OCI-LY3 (cell line): ENCODE data around the gene WDR76.
"Not testable (repeated sequence)": the region's sequence is repeated elsewhere in the genome, so short reads cannot be mapped to it uniquely, and the experiment has no call there.

Experiments
- H2AFZ ChIP-seq: fragments of 200-600, 300-600 bp; shearing (Covaris generic); 2 replicates; pipeline ENCODE4 v1.6.0; 2014; ENCODE audit warnings: antibody characterized with exemption, low read depth, low read length
- H3K27ac ChIP-seq: fragments of 200-600, 300-600 bp; sonication (generic); 2 replicates; pipeline ENCODE4 v1.5.1; 2014; ENCODE audit warnings: mild to moderate bottlenecking, low read length, moderate library complexity, mixed read lengths
- H3K27me3 ChIP-seq: fragments of 200-600, 300-600 bp; sonication (generic); 2 replicates; pipeline ENCODE4 v1.6.1; 2014; ENCODE audit warnings: low read depth, low read length, mixed read lengths
- H3K36me3 ChIP-seq: fragments of 200-600, 300-600 bp; sonication (generic); replicated peaks from 2 replicates; pipeline ENCODE3; 2014; ENCODE audit warnings: low read depth, low read length, mixed read lengths
- H3K4me1 ChIP-seq: fragments of 300-600, 200-600 bp; sonication (generic); 2 replicates; pipeline ENCODE4 v1.6.1; 2014; ENCODE audit warnings: low read length, mixed read lengths
- H3K4me2 ChIP-seq: fragments of 200-600, 300-600 bp; sonication (generic); 2 replicates; pipeline ENCODE4 v1.6.1; 2014; ENCODE audit warnings: low read length, mixed read lengths
- H3K4me3 ChIP-seq: fragments of 300-600, 200-600 bp; sonication (generic); 2 replicates; pipeline ENCODE4 v1.5.1; 2014; ENCODE audit warnings: antibody characterized with exemption, mild to moderate bottlenecking, low read length, moderate library complexity
- H3K79me2 ChIP-seq: fragments of 300-600, 200-600 bp; shearing (Covaris generic); 2 replicates; pipeline ENCODE4 v1.6.1; 2014; ENCODE audit warnings: mild to moderate bottlenecking, low read length, mixed read lengths
- H3K9ac ChIP-seq: fragments of 300-600, 200-600 bp; shearing (Covaris generic); 2 replicates; pipeline ENCODE4 v1.6.0; 2014; ENCODE audit warnings: mild to moderate bottlenecking, low read length, moderate library complexity
- H3K9me3 ChIP-seq: fragments of 200-600, 300-600 bp; shearing (Covaris generic); 2 replicates; pipeline ENCODE4 v1.6.1; 2014; ENCODE audit warnings: low read length, mixed read lengths; ENCODE audit not compliant: insufficient read depth
- H4K20me1 ChIP-seq: fragments of 200-600, 300-600 bp; sonication (generic); 2 replicates; pipeline ENCODE4 v1.6.1; 2016; ENCODE audit warnings: low read length, mixed read lengths; ENCODE audit not compliant: insufficient read depth
- EZH2phosphoT487 ChIP-seq: fragments of 200-600 bp; shearing (Covaris generic); IDR thresholded peaks from 2 replicates; pipeline ENCODE4 v1.6.1; 2018; ENCODE audit warnings: antibody characterized with exemption, mixed run types, low read depth
- TF ChIP-seq, protein P1 (sequence below): fragments of 200-600, 300-600 bp; sonication (generic); IDR thresholded peaks from 2 replicates; pipeline ENCODE4 v1.5.1; 2014; ENCODE audit warnings: antibody characterized with exemption, low read length, low read depth

WDR76 gene

DNA sequence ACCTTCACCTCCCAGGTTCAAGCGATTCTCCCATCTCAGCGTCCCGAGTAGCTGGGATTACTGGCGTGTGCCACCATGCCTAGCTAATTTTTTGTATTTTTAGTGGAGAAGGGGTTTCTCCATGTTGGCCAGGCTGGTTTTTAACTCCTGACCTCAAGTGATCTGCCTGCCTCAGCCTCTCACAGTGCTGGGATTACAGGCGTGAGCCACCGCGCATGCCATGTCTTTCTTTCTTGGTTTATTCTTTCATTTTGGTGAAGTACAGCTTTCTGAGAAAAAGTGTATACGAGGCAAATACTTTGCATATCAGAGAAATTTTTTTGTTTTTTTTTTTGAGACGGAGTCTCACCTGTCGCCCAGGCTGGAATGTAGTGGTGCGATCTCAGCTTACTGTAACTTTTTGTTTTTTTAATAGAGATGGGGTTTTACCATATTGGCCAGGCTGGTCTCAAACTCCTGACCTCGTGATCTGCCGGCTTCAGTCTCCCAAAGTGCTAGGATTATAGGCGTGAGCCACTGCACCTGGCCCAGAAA is 4.8 kb downstream of the WDR76 start:
- H3K4me2 ChIP-seq, H3K9ac ChIP-seq, H2AFZ ChIP-seq, H3K27me3 ChIP-seq, H3K27ac ChIP-seq, H4K20me1 ChIP-seq, H3K4me3 ChIP-seq, H3K9me3 ChIP-seq: not testable (repeated sequence)
- Histone ChIP-seq H3K79me2 (peaks cover 75% of the 10 kb centered on the region), H3K36me3 (peaks cover 41% of the 10 kb centered on the region), H3K4me1 (peaks cover 30% of the 10 kb centered on the region)

DNA sequence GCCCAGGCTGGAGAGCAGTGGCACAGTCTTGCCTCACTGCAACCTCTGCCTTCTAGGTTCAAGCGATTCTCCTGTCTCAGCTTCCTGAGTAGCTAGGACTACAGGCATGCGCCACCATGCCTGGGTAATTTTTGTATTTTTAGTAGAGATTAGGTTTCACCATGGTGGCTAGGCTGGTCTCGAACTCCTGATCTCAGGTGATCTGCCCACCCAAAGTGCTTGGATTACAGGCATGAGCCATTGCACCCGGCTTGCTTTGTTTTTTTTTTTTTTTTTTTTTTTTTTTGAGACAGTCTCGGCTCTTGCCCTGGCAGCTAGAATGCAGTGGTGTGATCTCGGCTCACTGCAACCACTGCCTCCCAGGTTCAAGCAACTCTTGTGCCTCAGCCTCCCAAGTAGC is 5.7 kb downstream of the WDR76 start:
- H3K36me3 ChIP-seq = peaks cover 47% of the 10 kb centered on the region

DNA sequence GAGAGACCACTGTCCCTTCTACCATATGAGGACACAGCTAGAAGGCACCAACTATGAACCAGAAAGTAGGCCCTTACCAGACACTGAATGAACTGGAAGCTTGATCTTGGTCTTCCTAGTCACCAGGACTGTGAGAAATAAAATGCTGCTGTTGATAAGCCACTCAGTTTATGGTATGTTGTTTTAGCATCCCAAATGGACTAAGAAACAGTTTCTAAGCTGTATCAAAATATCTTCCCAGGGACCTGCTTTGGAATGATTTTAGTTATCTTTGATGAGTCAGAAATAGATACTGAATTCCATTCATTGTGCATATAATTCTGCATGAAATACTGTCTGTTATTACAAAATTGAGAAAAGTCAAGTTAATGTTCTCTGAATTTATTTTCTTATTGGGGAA is 18.6 kb downstream of the WDR76 start:
- Histone ChIP-seq H3K4me3 (no peak overlapping the region), H3K4me2 (no peak overlapping the region), H3K27ac (no peak overlapping the region), H3K36me3 (peaks cover 45% of the 10 kb centered on the region), H3K9me3 (no peaks in the 10 kb centered on the region), H2AFZ (no peak overlapping the region), H3K79me2 (peaks cover 4% of the 10 kb centered on the region; the same call in 1 of the 2 replicates), H3K4me1 (no peaks in the 10 kb centered on the region), H3K27me3 (no peaks in the 10 kb centered on the region), H3K9ac (no peak overlapping the region), H4K20me1 (no peaks in the 10 kb centered on the region)
- TF ChIP-seq, protein P1, sequence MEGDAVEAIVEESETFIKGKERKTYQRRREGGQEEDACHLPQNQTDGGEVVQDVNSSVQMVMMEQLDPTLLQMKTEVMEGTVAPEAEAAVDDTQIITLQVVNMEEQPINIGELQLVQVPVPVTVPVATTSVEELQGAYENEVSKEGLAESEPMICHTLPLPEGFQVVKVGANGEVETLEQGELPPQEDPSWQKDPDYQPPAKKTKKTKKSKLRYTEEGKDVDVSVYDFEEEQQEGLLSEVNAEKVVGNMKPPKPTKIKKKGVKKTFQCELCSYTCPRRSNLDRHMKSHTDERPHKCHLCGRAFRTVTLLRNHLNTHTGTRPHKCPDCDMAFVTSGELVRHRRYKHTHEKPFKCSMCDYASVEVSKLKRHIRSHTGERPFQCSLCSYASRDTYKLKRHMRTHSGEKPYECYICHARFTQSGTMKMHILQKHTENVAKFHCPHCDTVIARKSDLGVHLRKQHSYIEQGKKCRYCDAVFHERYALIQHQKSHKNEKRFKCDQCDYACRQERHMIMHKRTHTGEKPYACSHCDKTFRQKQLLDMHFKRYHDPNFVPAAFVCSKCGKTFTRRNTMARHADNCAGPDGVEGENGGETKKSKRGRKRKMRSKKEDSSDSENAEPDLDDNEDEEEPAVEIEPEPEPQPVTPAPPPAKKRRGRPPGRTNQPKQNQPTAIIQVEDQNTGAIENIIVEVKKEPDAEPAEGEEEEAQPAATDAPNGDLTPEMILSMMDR = no peak
- no peak for TF ChIP-seq EZH2phosphoT487

More for the DNA sequence above, 5.7 kb downstream of the WDR76 start:
- not testable (repeated sequence) for H3K27me3 ChIP-seq, H3K4me3 ChIP-seq, H3K27ac ChIP-seq, H3K4me2 ChIP-seq, H2AFZ ChIP-seq, H3K9ac ChIP-seq, H3K9me3 ChIP-seq, H4K20me1 ChIP-seq
- peaks cover 30% of the 10 kb centered on the region for H3K4me1 ChIP-seq
- peaks cover 66% of the 10 kb centered on the region for H3K79me2 ChIP-seq

DNA sequence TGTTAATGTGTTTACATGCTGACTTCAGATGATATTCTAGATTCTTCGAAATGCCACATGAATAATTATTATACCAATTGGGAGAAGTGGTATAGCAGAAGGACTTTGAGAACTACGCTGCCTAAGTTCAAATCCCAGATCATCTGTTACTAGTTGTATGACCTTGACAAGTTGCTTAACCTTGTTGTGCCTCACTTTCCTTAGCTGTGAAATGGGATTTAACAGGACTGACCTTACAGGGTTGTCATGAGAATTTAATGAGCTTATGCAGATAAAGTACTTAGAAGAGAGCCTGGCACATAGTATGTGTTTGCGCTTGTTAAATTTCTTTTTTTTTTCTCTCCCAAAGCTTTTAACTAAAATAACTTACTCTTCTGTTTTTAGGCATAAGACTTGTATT is 24.4 kb downstream of the WDR76 start:
- H3K79me2 ChIP-seq = no peaks in the 10 kb centered on the region
- 0 out of 2 replicates have a peak, but pooled peaks cover 3% of the 10 kb centered on the region for H4K20me1 ChIP-seq
- H3K36me3 ChIP-seq = peaks cover 41% of the 10 kb centered on the region
- no peak overlapping the region for H3K4me2 ChIP-seq
- H3K27me3 ChIP-seq = no peaks in the 10 kb centered on the region
- no peak overlapping the region for H3K9ac ChIP-seq
- H2AFZ ChIP-seq = no peak overlapping the region
- TF ChIP-seq EZH2phosphoT487 = no peak
- TF ChIP-seq, protein P1 = no peak
- H3K27ac ChIP-seq = no peak overlapping the region
- H3K4me3 ChIP-seq = no peak overlapping the region
- H3K9me3 ChIP-seq = no peaks in the 10 kb centered on the region
- H3K4me1 ChIP-seq = no peaks in the 10 kb centered on the region

DNA sequence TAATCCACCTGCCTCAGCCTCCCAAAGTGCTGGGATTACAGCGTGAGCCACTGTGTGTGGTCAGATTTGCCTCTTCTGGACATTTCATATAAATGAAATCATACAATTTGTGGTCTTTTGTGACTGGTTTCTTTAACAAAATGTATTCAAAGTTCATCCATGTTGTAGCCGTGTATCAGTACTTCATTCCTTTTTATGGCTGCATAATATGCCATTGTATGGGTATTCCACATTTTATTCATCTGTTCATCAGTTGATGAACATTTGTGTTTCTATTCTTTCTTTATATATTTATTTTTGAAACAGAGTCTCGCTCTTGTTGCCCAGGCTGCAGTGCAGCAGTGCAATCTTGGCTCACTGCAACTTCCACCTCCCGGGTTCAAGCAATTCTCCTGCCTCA is 25.8 kb downstream of the WDR76 start:
- no peaks in the 10 kb centered on the region for H3K27me3 ChIP-seq
- 0 out of 2 replicates have a peak, but pooled peaks cover 3% of the 10 kb centered on the region for H4K20me1 ChIP-seq
- H3K9ac ChIP-seq = no peak overlapping the region
- no peak overlapping the region for H3K4me3 ChIP-seq
- H3K9me3 ChIP-seq = no peaks in the 10 kb centered on the region
- H3K4me2 ChIP-seq = no peak overlapping the region
- no peak for TF ChIP-seq EZH2phosphoT487
- TF ChIP-seq, protein P1 = no peak
- H3K4me1 ChIP-seq = no peaks in the 10 kb centered on the region
- no peaks in the 10 kb centered on the region for H3K79me2 ChIP-seq
- no peak overlapping the region for H3K27ac ChIP-seq
- no peak overlapping the region for H2AFZ ChIP-seq
- H3K36me3 ChIP-seq = peaks cover 41% of the 10 kb centered on the region
